Measurements from ENCODE around the gene HUNK.

Gene HUNK

GRCh38 chr21:31872452-31873274 lies at the start of gene HUNK:
Gene HUNK (plus strand): TSS chr21:31873020. CDS start chr21:31873675, 655 bp downstream.
- TF ChIP-seq CTCF (IDR thresholded peaks at IDR 0.05) (no peak; the same call in 1 of the 2 replicates), ZFX (IDR thresholded peaks at IDR 0.05; ENCODE audit: borderline replicate concordance) (no peak)

GRCh38 chr21:31829736-31830472 lies 42.9 kb upstream of the HUNK start:
- H3K27ac ChIP-seq = no peak overlapping the region
- no peak for TF ChIP-seq ZFX (IDR thresholded peaks at IDR 0.05; ENCODE audit: borderline replicate concordance)
- no peak for TF ChIP-seq CTCF (IDR thresholded peaks at IDR 0.05)

More at GRCh38 chr21:31872452-31873274, at the start of gene HUNK:
- no peak within 1 kb of the TSS for H3K27ac ChIP-seq

GRCh38 chr21:31830701-31831100 lies 42.1 kb upstream of the HUNK start:
- TF ChIP-seq CTCF (IDR thresholded peaks at IDR 0.05) = no peak
- no peak for TF ChIP-seq ZFX (IDR thresholded peaks at IDR 0.05; ENCODE audit: borderline replicate concordance)

GRCh38 chr21:31837041-31837440 lies 35.8 kb upstream of the HUNK start:
- H3K27ac ChIP-seq = no peak overlapping the region
- TF ChIP-seq ZFX (IDR thresholded peaks at IDR 0.05; ENCODE audit: borderline replicate concordance) (no peak), CTCF (IDR thresholded peaks at IDR 0.05) (no peak)

More at GRCh38 chr21:31830701-31831100, 42.1 kb upstream of the HUNK start:
- H3K27ac ChIP-seq = no peak overlapping the region

- no peak overlapping the region for H3K27ac ChIP-seq
- TF ChIP-seq CTCF (IDR thresholded peaks at IDR 0.05) (no peak), ZFX (IDR thresholded peaks at IDR 0.05; ENCODE audit: borderline replicate concordance) (no peak)
Measured at GRCh38 chr21:31837618-31838390, 35.0 kb upstream of the HUNK start.

DNA sequence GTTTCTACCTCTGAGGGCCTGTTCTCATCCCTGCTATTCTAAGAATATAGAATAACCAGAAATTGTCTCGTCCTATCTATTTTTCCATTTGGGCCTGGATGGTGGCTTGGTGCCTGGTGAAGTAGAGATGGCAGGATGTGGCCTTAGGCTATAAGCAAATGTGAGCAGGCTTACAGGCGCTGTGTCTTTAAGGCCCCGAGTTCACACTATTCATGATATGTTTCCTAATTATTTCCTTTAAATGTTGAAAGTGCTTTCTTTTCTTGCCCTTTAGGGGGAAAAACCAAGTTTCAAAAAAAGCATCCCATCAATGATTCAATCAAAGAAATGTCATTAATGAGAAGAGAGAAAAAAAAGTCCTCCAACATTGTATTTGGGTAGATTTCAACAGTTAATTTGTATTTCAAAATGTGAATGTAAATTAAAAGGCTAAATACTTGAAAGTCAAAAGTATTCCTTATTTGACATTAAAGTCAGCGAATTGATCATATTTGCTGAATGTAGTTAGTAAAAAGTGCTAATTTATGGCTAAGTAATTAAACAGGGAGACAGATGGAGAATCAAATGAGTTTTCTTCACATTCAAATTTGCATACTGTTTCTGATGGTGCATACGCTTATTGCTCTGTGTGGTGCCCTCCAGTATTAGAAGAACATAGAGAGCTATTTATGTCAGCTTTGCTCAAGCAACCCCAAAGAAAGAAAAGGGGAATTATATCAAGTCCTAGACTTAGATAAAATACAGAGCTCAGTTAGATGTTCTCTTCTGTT lies 34.0 kb upstream of the HUNK start:
- H3K27ac ChIP-seq = no peak overlapping the region
- TF ChIP-seq ZFX (IDR thresholded peaks at IDR 0.05; ENCODE audit: borderline replicate concordance) (no peak), CTCF (IDR thresholded peaks at IDR 0.05) (no peak)

Data from 22Rv1 (cell line).